HEK293 (cell line): ENCODE data around the gene DLG1.

Experiments used
- CTCF ChIA-PET: fragments of 350-600 bp; formaldehyde crosslinking; extraction: SDS; loops from one replicate; lab custom pipeline; 2021; ENCODE audit warnings: antibody characterized with exemption; lab: Yijun Ruan, JAX
- POLR2A ChIA-PET: fragments of 300-600 bp; formaldehyde crosslinking; extraction: SDS; loops from one replicate; lab custom pipeline; 2020; ENCODE audit warnings: antibody characterized with exemption, inconsistent platforms; lab: Yijun Ruan, JAX
- H3K27ac ChIP-seq: fragments of 200-500 bp; sonication (Bioruptor generic); 2 replicates; pipeline ENCODE4 v1.5.1; 2014; ENCODE audit warnings: low read depth, low read length, control low read depth, inconsistent platforms; ENCODE audit errors: extremely low read depth
- H3K36me3 ChIP-seq, 2 experiments: fragments of 200-500 bp in 1 of 2; sonication (Bioruptor generic) in 1 of 2; 1 replicate in 1 of 2; 2 replicates in 1 of 2; pipeline ENCODE4 v1.5.1; 2014 to 2017; ENCODE audit warnings: inconsistent platforms in 2 of 2, low read length in 2 of 2; ENCODE audit not compliant: control insufficient read depth in 2 of 2, insufficient read depth in 1 of 2
- H3K4me1 ChIP-seq: fragments of 200-500 bp; sonication (Bioruptor generic); 2 replicates; pipeline ENCODE4 v1.5.1; 2014; ENCODE audit warnings: mild to moderate bottlenecking, low read length, inconsistent platforms; ENCODE audit not compliant: control insufficient read depth, insufficient read depth
- H3K4me3 ChIP-seq: 2 replicates; pipeline ENCODE4 v1.5.1; 2011; ENCODE audit warnings: low read depth, mild to moderate bottlenecking, control low read depth, low read length, moderate library complexity
- H3K9me3 ChIP-seq: fragments of 200-500 bp; sonication (Bioruptor generic); 2 replicates; pipeline ENCODE4 v1.5.1; 2014; ENCODE audit warnings: low read depth, low read length, inconsistent platforms; ENCODE audit not compliant: control insufficient read depth, insufficient read depth
- HIC1 ChIP-seq: fragments of 450-650 bp; formaldehyde crosslinking; IDR thresholded peaks from 2 replicates; pipeline ENCODE4 v1.5.1; 2016; ENCODE audit warnings: missing biosample characterization, missing genetic modification characterization
- KLF16 ChIP-seq: fragments of 450-650 bp; formaldehyde crosslinking; IDR thresholded peaks from 2 replicates; pipeline ENCODE4 v1.5.1; 2017; ENCODE audit warnings: missing biosample characterization, missing genetic modification characterization
- PRDM6 ChIP-seq: fragments of 450-650 bp; formaldehyde crosslinking; IDR thresholded peaks from 2 replicates; pipeline ENCODE4 v1.5.1; 2017; ENCODE audit warnings: missing biosample characterization, missing genetic modification characterization
- RBAK ChIP-seq: fragments of 450-650 bp; formaldehyde crosslinking; IDR thresholded peaks from 2 replicates; pipeline ENCODE4 v1.5.1; 2016; ENCODE audit warnings: missing biosample characterization, missing genetic modification characterization
- ZBTB21 ChIP-seq: fragments of 450-650 bp; formaldehyde crosslinking; IDR thresholded peaks from 2 replicates; pipeline ENCODE4 v1.5.1; 2017; ENCODE audit warnings: missing biosample characterization, missing genetic modification characterization
- ZBTB26 ChIP-seq: fragments of 450-650 bp; formaldehyde crosslinking; optimal IDR thresholded peaks from 2 replicates; pipeline ENCODE3; 2016; ENCODE audit warnings: missing biosample characterization, mild to moderate bottlenecking, missing genetic modification characterization
- ZNF132 ChIP-seq: fragments of 450-650 bp; formaldehyde crosslinking; IDR thresholded peaks from 2 replicates; pipeline ENCODE4 v1.5.1; 2017; ENCODE audit warnings: missing biosample characterization, missing genetic modification characterization, borderline replicate concordance
- ZNF155 ChIP-seq: fragments of 450-650 bp; formaldehyde crosslinking; IDR thresholded peaks from 2 replicates; pipeline ENCODE4 v1.5.1; 2016; ENCODE audit warnings: missing biosample characterization, missing genetic modification characterization
- ZNF404 ChIP-seq: fragments of 450-650 bp; formaldehyde crosslinking; IDR thresholded peaks from 2 replicates; pipeline ENCODE4 v1.5.1; 2017; ENCODE audit warnings: missing biosample characterization, missing genetic modification characterization
- ZNF544 ChIP-seq: fragments of 450-650 bp; formaldehyde crosslinking; IDR thresholded peaks from 2 replicates; pipeline ENCODE4 v1.5.0; 2017; ENCODE audit warnings: missing biosample characterization, missing genetic modification characterization
- ZNF549 ChIP-seq: fragments of 450-650 bp; IDR thresholded peaks from 2 replicates; pipeline ENCODE4 v1.5.1; 2018; ENCODE audit warnings: missing biosample characterization, missing genetic modification characterization, mild to moderate bottlenecking, inconsistent platforms, moderate library complexity
- ZNF580 ChIP-seq: fragments of 450-650 bp; formaldehyde crosslinking; IDR thresholded peaks from 2 replicates; pipeline ENCODE4 v1.5.1; 2016; ENCODE audit warnings: missing biosample characterization, missing genetic modification characterization
- ZNF600 ChIP-seq: fragments of 450-650 bp; formaldehyde crosslinking; IDR thresholded peaks from 2 replicates; pipeline ENCODE4 v1.5.1; 2016; ENCODE audit warnings: missing biosample characterization, missing genetic modification characterization
- ZNF645 ChIP-seq: fragments of 450-650 bp; formaldehyde crosslinking; IDR thresholded peaks from 2 replicates; pipeline ENCODE4; 2016; ENCODE audit warnings: missing biosample characterization, missing genetic modification characterization
- ZNF664 ChIP-seq: fragments of 450-650 bp; formaldehyde crosslinking; IDR thresholded peaks from 2 replicates; pipeline ENCODE4 v1.5.1; 2016; ENCODE audit warnings: missing biosample characterization, missing genetic modification characterization
- ZNF692 ChIP-seq: fragments of 450-650 bp; formaldehyde crosslinking; IDR thresholded peaks from 2 replicates; pipeline ENCODE4 v1.5.1; 2016; ENCODE audit warnings: missing biosample characterization, missing genetic modification characterization
- ZNF701 ChIP-seq: fragments of 450-650 bp; formaldehyde crosslinking; IDR thresholded peaks from 2 replicates; pipeline ENCODE4 v1.5.1; 2016; ENCODE audit warnings: missing biosample characterization, missing genetic modification characterization
- ZNF768 ChIP-seq: fragments of 450-650 bp; formaldehyde crosslinking; IDR thresholded peaks from 2 replicates; pipeline ENCODE4 v1.5.1; 2018; ENCODE audit warnings: missing biosample characterization, mild to moderate bottlenecking, missing genetic modification characterization
- ZSCAN30 ChIP-seq: fragments of 450-650 bp; IDR thresholded peaks from 2 replicates; pipeline ENCODE4 v1.5.1; 2018; ENCODE audit warnings: missing biosample characterization, mild to moderate bottlenecking, missing genetic modification characterization, moderate library complexity

DLG1 gene

GRCh38 chr3:197206913-197207312, 91.5 kb downstream of the DLG1 start:
- POLR2A ChIA-PET, result no interaction called here
- TF ChIP-seq ZNF404 (tag by site-specific recombination) (no peak), ZNF600 (tag by site-specific recombination) (peak; percentile 14; the same call in 1 of the 2 replicates)
- H3K4me1 ChIP-seq, result peaks cover 14% of the 10 kb centered on the region
- CTCF ChIA-PET, result no interaction called here
- no peaks in the 10 kb centered on the region for H3K9me3 ChIP-seq
- H3K4me3 ChIP-seq, result no peak overlapping the region
- no peak overlapping the region for H3K27ac ChIP-seq
- H3K36me3 ChIP-seq, result no peaks in the 10 kb centered on the region

- H3K9me3 ChIP-seq, result no peaks in the 10 kb centered on the region
- no peaks in the 10 kb centered on the region for H3K36me3 ChIP-seq
- peaks cover 14% of the 10 kb centered on the region for H3K4me1 ChIP-seq
- TF ChIP-seq ZNF155 (no peak), ZNF768 (tag by site-specific recombination) (no peak), HIC1 (tag by site-specific recombination) (no peak), ZNF549 (tag by site-specific recombination) (no peak), KLF16 (tag by site-specific recombination) (no peak), ZBTB26 (tag by site-specific recombination) (no peak), ZNF544 (tag by site-specific recombination) (no peak)
- ChIA-PET POLR2A (no interaction called here), CTCF (no interaction called here)
- no peak overlapping the region for H3K4me3 ChIP-seq
- H3K27ac ChIP-seq, result no peak overlapping the region
Observed at GRCh38 chr3:197205675-197206074, 92.7 kb downstream of the DLG1 start.

GRCh38 chr3:197205265-197205664, 93.1 kb downstream of the DLG1 start:
- TF ChIP-seq PRDM6, result peak; percentile 42
- TF ChIP-seq ZSCAN30, result no peak
- POLR2A ChIA-PET, result no interaction called here
- Histone ChIP-seq H3K4me3 (no peak overlapping the region), H3K36me3 (no peaks in the 10 kb centered on the region), H3K9me3 (no peaks in the 10 kb centered on the region), H3K4me1 (peaks cover 14% of the 10 kb centered on the region), H3K27ac (no peak overlapping the region)
- CTCF ChIA-PET, result interaction anchor here (0.6 to 1.3 kb wide), 3 partner anchors 19 to 874 kb away, joined by 3 to 4 read pairs (median 3); no protein-coding TSS in a partner anchor

GRCh38 chr3:197204736-197205135, 93.7 kb downstream of the DLG1 start:
- ChIA-PET POLR2A (no interaction called here), CTCF (interaction anchor here (0.6 to 1.3 kb wide), 4 partner anchors 18 to 875 kb away, joined by 3 to 4 read pairs (median 3); no protein-coding TSS in a partner anchor)
- no peak overlapping the region for H3K27ac ChIP-seq
- H3K9me3 ChIP-seq, result no peaks in the 10 kb centered on the region
- no peaks in the 10 kb centered on the region for H3K36me3 ChIP-seq
- H3K4me1 ChIP-seq, result peaks cover 14% of the 10 kb centered on the region
- no peak overlapping the region for H3K4me3 ChIP-seq
- TF ChIP-seq ZNF701 (tag by site-specific recombination), result no peak
- TF ChIP-seq ZNF580 (tag by site-specific recombination), result no peak
- no peak for TF ChIP-seq ZNF645 (tag by site-specific recombination)
- TF ChIP-seq ZNF692, result no peak
- TF ChIP-seq ZBTB21 (tag by site-specific recombination), result no peak
- no peak for TF ChIP-seq ZNF664 (tag by site-specific recombination)
- TF ChIP-seq RBAK (tag by site-specific recombination), result no peak
- TF ChIP-seq ZNF132 (tag by site-specific recombination), result no peak
